PC-9 (cell line): ENCODE results near the gene MED16. TPM values are rescaled to one million over a fixed set of nuclear protein-coding genes. Genes with fewer than 3 reads are reported as not detected.
A peak's percentile ranks its signal among the peaks of the same experiment; 100 is the strongest.

ENCODE experiments used
- BruUV-seq: library from RNA; stranded (reverse); fragments of 400-500 nt; replicated peaks from 2 replicates; lab custom pipeline; 2021; lab: Mats Ljungman, UMichigan
- CTCF ChIA-PET: fragments of 300-600 bp; sonication (Branson Sonifier 250); formaldehyde crosslinking; loops from one replicate; lab custom pipeline; 2022; ENCODE audit warnings: antibody characterized with exemption; lab: Charles Lee
- POLR2A ChIA-PET: fragments of 300-600 bp; sonication (Branson Sonifier 250); formaldehyde crosslinking; loops from one replicate; lab custom pipeline; 2022; ENCODE audit warnings: antibody characterized with exemption; ENCODE audit not compliant: unreplicated experiment; lab: Charles Lee
- DNase-seq, 2 experiments: peaks; one replicate each; pipeline versions ENCODE4 v3.0.0 to v3.0.0-alpha.2; 2015 to 2022; ENCODE audit warnings: mixed read lengths in 1 of 2
- H2AFZ ChIP-seq: fragments of 200-600 bp; sonication (generic); 2 replicates; pipeline ENCODE4 v1.8.1; 2017; ENCODE audit warnings: antibody characterized with exemption
- H3F3A ChIP-seq: fragments of 200-600 bp; sonication (generic); 2 replicates; pipeline ENCODE4 v1.8.1; 2017; ENCODE audit warnings: antibody characterized with exemption, mild to moderate bottlenecking, low read depth; ENCODE audit not compliant: insufficient read depth
- H3K27ac ChIP-seq: fragments of 200-600 bp; sonication (generic); 2 replicates; pipeline ENCODE4 v1.6.1; 2016; ENCODE audit warnings: mixed run types
- H3K27me3 ChIP-seq: fragments of 200-600 bp; sonication (generic); 2 replicates; pipeline ENCODE4 v1.6.1; 2016; ENCODE audit warnings: low read depth, mixed run types; ENCODE audit not compliant: insufficient read depth
- H3K36me3 ChIP-seq: fragments of 200-600 bp; sonication (generic); 2 replicates; pipeline ENCODE4 v1.6.1; 2016; ENCODE audit warnings: low read depth, mixed run types
- H3K4me1 ChIP-seq: fragments of 200-600 bp; sonication (generic); replicated peaks from 2 replicates; pipeline ENCODE4 v1.6.1; 2016; ENCODE audit warnings: mixed run types; ENCODE audit not compliant: insufficient read depth
- H3K4me2 ChIP-seq: fragments of 200-600 bp; sonication (generic); 2 replicates; pipeline ENCODE4 v1.6.1; 2017; ENCODE audit warnings: mixed run types
- H3K4me3 ChIP-seq: fragments of 200-600 bp; sonication (generic); 2 replicates; pipeline ENCODE4 v1.6.1; 2016; ENCODE audit warnings: mixed run types
- H3K79me2 ChIP-seq: fragments of 200-600 bp; sonication (generic); 2 replicates; pipeline ENCODE4 v1.6.1; 2017; ENCODE audit warnings: low read depth, mixed run types
- H3K9me2 ChIP-seq: fragments of 200-600 bp; sonication (generic); 2 replicates; pipeline ENCODE4 v1.8.1; 2017; ENCODE audit warnings: mild to moderate bottlenecking; ENCODE audit not compliant: insufficient read depth
- H3K9me3 ChIP-seq: fragments of 200-600 bp; sonication (generic); 2 replicates; pipeline ENCODE4 v1.8.1; 2016; ENCODE audit warnings: low read depth; ENCODE audit not compliant: insufficient read depth
- H4K20me1 ChIP-seq: fragments of 200-600 bp; sonication (generic); 2 replicates; pipeline ENCODE4 v1.8.1; 2017; ENCODE audit not compliant: insufficient read depth
- CTCF ChIP-seq: fragments of 200-600 bp; sonication (generic); conservative IDR thresholded peaks from 2 replicates; pipeline ENCODE4 v1.6.1; 2017; ENCODE audit warnings: mixed run types, antibody characterized with exemption, mild to moderate bottlenecking, moderate library complexity
- EZH2 ChIP-seq: fragments of 200-600 bp; sonication (generic); IDR thresholded peaks from 2 replicates; pipeline ENCODE4 v1.8.0; 2017; ENCODE audit warnings: antibody characterized with exemption, low read depth
- intact Hi-C: fragments of 100-400 bp; cut with micrococcal nuclease; formaldehyde crosslinking; loops from one replicate; pipeline ENCODE4 v1.10.0; 2022; ENCODE audit not compliant: unreplicated experiment
- total RNA-seq: library from RNA; stranded (reverse); gene quantifications from 2 replicates; pipeline ENCODE4 v1.2.3, GENCODE V29; 2021

MED16 gene
- total RNA-seq, 1 experiment from 2014 or later, result 54.7 TPM

DNA sequence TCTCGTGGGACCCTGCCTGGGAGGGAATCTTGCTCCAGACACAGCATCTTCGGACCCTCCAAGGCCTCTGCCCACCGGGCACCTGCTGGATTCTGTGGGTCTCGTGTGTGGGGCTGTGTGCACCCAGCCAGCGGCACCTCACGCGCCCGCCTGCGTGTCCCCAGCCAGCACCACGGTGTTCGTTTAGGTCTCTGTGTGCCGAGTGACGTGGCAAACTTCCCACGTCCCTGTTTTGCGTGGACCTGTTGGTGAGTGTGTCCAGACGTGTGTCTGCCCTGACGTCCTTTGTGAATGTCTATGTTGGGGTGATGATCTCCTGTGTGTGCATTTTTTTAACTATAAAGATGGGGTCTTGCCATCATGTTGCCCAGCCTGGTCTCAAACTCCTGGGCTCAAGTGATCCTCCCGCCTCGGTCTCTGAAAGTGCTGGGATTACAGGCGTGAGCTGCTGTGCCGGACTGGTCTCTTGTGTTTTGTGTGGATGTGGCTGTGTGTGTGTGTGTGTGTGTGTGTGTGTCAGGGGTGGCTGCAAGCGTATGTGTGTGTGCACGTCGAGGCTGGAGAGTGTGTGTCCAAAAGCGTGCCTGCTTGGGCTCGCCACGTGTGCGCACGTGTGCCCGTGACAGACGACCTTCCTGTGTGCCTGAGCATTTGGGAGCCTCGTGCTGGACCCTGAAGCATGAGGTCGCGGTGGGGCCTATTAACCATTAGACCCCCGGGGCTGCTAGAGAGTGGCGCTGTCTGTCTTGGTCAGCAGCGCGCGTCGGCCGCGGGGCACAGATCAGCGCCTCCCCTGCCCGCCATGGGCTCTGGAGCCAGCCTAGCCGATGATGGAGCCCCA lies 48.5 kb upstream of the MED16 start:
- H3K4me1 ChIP-seq, result peaks cover 31% of the 10 kb centered on the region
- no peaks in the 10 kb centered on the region for H3K9me3 ChIP-seq
- peak overlapping the region; percentile 35; the same call in 1 of the 2 replicates for H3K4me3 ChIP-seq
- no peaks in the 10 kb centered on the region for H3K27me3 ChIP-seq
- H3K27ac ChIP-seq, result no peak overlapping the region
- peak overlapping the region; percentile 77 for H3K4me2 ChIP-seq
- no peak for DNase-seq
- H3K79me2 ChIP-seq, result no peaks in the 10 kb centered on the region
- POLR2A ChIA-PET, result no interaction called here
- CTCF ChIA-PET, result no interaction called here
- H2AFZ ChIP-seq, result no peak overlapping the region
- no TSS peak for BruUV-seq
- no peaks in the 10 kb centered on the region for H3K9me2 ChIP-seq
- TF ChIP-seq CTCF (no peak), EZH2 (no peak)
- intact Hi-C loops, result no loop called here
- H3F3A ChIP-seq, result peaks cover 32% of the 10 kb centered on the region
- H3K36me3 ChIP-seq, result no peaks in the 10 kb centered on the region
- H4K20me1 ChIP-seq, result peaks cover 38% of the 10 kb centered on the region

DNA sequence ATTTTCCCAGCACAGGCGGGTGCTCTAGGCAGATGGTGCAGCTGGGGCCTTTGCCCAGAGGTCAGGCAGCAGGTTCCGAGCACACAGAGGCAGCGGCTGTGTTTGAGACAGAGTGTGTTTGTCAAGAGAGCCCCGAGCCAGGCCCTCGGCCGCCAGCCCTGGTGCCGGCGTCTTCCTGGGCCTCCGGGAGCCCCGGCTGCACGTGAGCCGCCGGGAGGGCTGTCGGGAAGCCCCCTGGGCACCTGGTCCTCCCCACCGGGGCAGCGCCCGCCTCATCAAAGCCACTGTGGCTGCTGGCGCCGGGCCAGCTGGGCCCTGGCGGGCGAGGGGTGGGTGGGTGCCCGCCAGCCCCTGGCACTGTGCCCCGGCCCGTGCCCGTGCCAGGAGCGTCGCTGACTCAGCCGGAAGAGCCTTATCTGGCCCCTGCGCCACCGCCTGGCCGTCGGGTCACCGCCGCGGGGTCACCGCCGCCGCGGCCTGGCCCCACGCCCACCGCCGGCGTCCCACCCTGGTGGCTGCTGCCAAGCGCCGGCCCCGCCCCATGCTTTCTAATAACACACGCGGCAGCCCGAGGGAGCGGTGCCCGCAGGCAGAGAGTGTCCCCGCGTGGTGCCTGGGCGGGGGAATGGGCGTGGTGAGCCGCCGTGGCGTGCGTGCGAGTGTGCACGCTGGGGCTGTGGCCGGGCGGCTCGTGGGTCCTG lies 47.8 kb upstream of the MED16 start:
- Histone ChIP-seq H3K9me3 (no peaks in the 10 kb centered on the region), H2AFZ (no peak overlapping the region), H3K79me2 (no peaks in the 10 kb centered on the region), H3K4me1 (peaks cover 31% of the 10 kb centered on the region), H3K9me2 (no peaks in the 10 kb centered on the region), H3K27ac (peak overlapping the region; percentile 41), H4K20me1 (peaks cover 38% of the 10 kb centered on the region), H3K4me2 (peak overlapping the region; percentile 77), H3K4me3 (peak overlapping the region; percentile 35; the same call in 1 of the 2 replicates), H3K27me3 (no peaks in the 10 kb centered on the region), H3F3A (peaks cover 32% of the 10 kb centered on the region), H3K36me3 (no peaks in the 10 kb centered on the region)
- intact Hi-C loops, result no loop called here
- TF ChIP-seq CTCF (no peak), EZH2 (no peak)
- peak; percentile 64 to 95 for DNase-seq
- no TSS peak for BruUV-seq
- ChIA-PET CTCF (interaction anchor here (0.6 kb wide), 1 partner anchor 54 kb away, joined by 4 read pairs; no protein-coding TSS in a partner anchor), POLR2A (no interaction called here)

- ChIA-PET CTCF (no interaction called here), POLR2A (no interaction called here)
- no peak for DNase-seq
- H4K20me1 ChIP-seq, result peaks cover 33% of the 10 kb centered on the region
- no peaks in the 10 kb centered on the region for H3K9me3 ChIP-seq
- H2AFZ ChIP-seq, result no peak overlapping the region
- H3K9me2 ChIP-seq, result no peaks in the 10 kb centered on the region
- H3K4me1 ChIP-seq, result peaks cover 25% of the 10 kb centered on the region
- intact Hi-C loops, result no loop called here
- peaks cover 32% of the 10 kb centered on the region for H3F3A ChIP-seq
- H3K4me2 ChIP-seq, result peak overlapping the region; percentile 77
- H3K27me3 ChIP-seq, result no peaks in the 10 kb centered on the region
- peak overlapping the region; percentile 23; the same call in 1 of the 2 replicates for H3K4me3 ChIP-seq
- no peaks in the 10 kb centered on the region for H3K36me3 ChIP-seq
- no TSS peak for BruUV-seq
- TF ChIP-seq CTCF (no peak), EZH2 (no peak)
- H3K79me2 ChIP-seq, result no peaks in the 10 kb centered on the region
- H3K27ac ChIP-seq, result no peak overlapping the region
Measured at GRCh38 chr19:939922-940321, 46.9 kb upstream of the MED16 start.
